Hepatocyte (in vitro differentiated cells): ENCODE results near the gene SCIN.
"Not testable (repeated sequence)": the region's sequence is repeated elsewhere in the genome, so short reads cannot be mapped to it uniquely, and the experiment has no call there.

Experiments
- EZH2 ChIP-seq: fragments of 200-600 bp; sonication (generic); IDR thresholded peaks from 2 replicates; pipeline ENCODE4 v1.6.1; 2016; ENCODE audit warnings: antibody characterized with exemption, mild to moderate bottlenecking, borderline replicate concordance
- EZH2phosphoT487 ChIP-seq: fragments of 200-600 bp; sonication (generic); IDR thresholded peaks from one replicate; pipeline ENCODE4 v1.6.1; 2018; ENCODE audit warnings: antibody characterized with exemption, mild to moderate bottlenecking, low read depth, moderate library complexity; ENCODE audit not compliant: unreplicated experiment, severe bottlenecking
- TF ChIP-seq, protein P1 (sequence below): fragments of 200-600 bp; sonication (generic); IDR thresholded peaks from 2 replicates; pipeline ENCODE4 v1.5.1; 2016; ENCODE audit warnings: antibody characterized with exemption, mild to moderate bottlenecking; ENCODE audit not compliant: poor library complexity

DNA sequence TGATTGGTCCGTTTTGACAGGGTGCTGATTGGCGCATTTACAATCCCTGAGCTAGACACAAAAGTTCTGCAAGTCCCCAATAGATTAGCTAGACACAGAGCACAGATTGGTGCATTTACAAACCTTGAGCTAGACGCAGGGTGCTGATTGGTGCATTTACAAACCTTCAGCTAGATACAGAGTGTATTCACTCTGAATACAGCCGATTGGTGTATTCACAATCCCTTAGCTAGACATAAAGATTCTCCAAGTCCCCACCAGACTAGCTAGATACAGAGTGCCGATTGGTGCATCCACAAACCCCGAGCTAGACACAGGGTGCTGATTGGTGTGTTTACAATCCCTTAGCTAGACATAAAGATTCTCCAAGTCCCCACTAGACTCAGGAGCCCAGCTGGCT is 14.8 kb upstream of the SCIN start:
- TF ChIP-seq, protein P1, sequence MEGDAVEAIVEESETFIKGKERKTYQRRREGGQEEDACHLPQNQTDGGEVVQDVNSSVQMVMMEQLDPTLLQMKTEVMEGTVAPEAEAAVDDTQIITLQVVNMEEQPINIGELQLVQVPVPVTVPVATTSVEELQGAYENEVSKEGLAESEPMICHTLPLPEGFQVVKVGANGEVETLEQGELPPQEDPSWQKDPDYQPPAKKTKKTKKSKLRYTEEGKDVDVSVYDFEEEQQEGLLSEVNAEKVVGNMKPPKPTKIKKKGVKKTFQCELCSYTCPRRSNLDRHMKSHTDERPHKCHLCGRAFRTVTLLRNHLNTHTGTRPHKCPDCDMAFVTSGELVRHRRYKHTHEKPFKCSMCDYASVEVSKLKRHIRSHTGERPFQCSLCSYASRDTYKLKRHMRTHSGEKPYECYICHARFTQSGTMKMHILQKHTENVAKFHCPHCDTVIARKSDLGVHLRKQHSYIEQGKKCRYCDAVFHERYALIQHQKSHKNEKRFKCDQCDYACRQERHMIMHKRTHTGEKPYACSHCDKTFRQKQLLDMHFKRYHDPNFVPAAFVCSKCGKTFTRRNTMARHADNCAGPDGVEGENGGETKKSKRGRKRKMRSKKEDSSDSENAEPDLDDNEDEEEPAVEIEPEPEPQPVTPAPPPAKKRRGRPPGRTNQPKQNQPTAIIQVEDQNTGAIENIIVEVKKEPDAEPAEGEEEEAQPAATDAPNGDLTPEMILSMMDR: not testable (repeated sequence)
- not testable (repeated sequence) for TF ChIP-seq EZH2phosphoT487, EZH2
